Tibial nerve (tissue), 4 donors: ENCODE results near the gene FANCC. TPM values are rescaled to one million over a fixed set of nuclear protein-coding genes. Genes with fewer than 3 reads are reported as not detected.

Experiments
- DNase-seq, 2 donors: peaks; one replicate each; pipeline ENCODE4 v3.0.0-alpha.2; 2019; ENCODE audit warnings: low spot score in 2 of 2
- H3K27ac ChIP-seq, 4 donors: fragments of 200-600 bp; sonication (generic) in 3 of 4; one replicate each; pipeline ENCODE4 v1.5.1; 2017 to 2019; ENCODE audit warnings: mild to moderate bottlenecking in 1 of 4
- H3K27me3 ChIP-seq, 2 donors: fragments of 200-600 bp; sonication (generic) in 1 of 2; one replicate each; pipeline versions ENCODE4 v1.5.1 to v1.6.0; 2017 to 2019
- H3K36me3 ChIP-seq, 3 donors: fragments of 200-600 bp; sonication (generic); one replicate each; pipeline ENCODE4 v1.5.1; 2018 to 2019
- H3K4me1 ChIP-seq, 4 donors: fragments of 200-600 bp; sonication (generic) in 3 of 4; one replicate each; pipeline ENCODE4 v1.5.1; 2017 to 2019
- H3K4me3 ChIP-seq, 4 donors: fragments of 200-600 bp; sonication (generic) in 3 of 4; one replicate each; pipeline ENCODE4 v1.5.1; 2017 to 2019; ENCODE audit warnings: mild to moderate bottlenecking in 1 of 4, moderate library complexity in 1 of 4
- H3K9me3 ChIP-seq, 4 donors: fragments of 200-600 bp; sonication (generic) in 3 of 4; one replicate each; pipeline ENCODE4 v1.5.1; 2017 to 2019
- CTCF ChIP-seq, 5 experiments: fragments of 200-600 bp in 3 of 5; fragments of 450-650 bp in 2 of 5; sonication (generic) in 3 of 5; IDR thresholded peaks; one replicate each; pipeline ENCODE4 v1.5.1; 2016 to 2019; ENCODE audit warnings: antibody characterized with exemption in 5 of 5, mild to moderate bottlenecking in 3 of 5, moderate library complexity in 2 of 5
- EP300 ChIP-seq, 2 donors: sonication (generic); formaldehyde crosslinking; IDR thresholded peaks; one replicate each; pipeline ENCODE4 v1.6.1; 2017; ENCODE audit warnings: antibody characterized with exemption in 2 of 2, mild to moderate bottlenecking in 1 of 2
- POLR2A ChIP-seq, 2 donors: fragments of 450-650 bp; IDR thresholded peaks; one replicate each; pipeline ENCODE4 v1.6.1; 2017; ENCODE audit warnings: antibody characterized with exemption in 2 of 2, mild to moderate bottlenecking in 2 of 2, moderate library complexity in 2 of 2
- WGBS, 2 donors: methylation state at CpG; one replicate each; pipeline ENCODE4 v1.1.5; 2018; 5-methylcytosine and 5-hydroxymethylcytosine counted together
- total RNA-seq, 4 donors: library from RNA; depleted of rRNA; stranded (reverse); fragments of >200 nt; gene quantifications; one replicate each; pipeline ENCODE4 v1.1.0, GENCODE V29; 2016

Gene FANCC
- total RNA-seq, 4 donors from 2014 or later = 6.5 to 12.6 (median 10.2) TPM

- DNase-seq = no peak
- Histone ChIP-seq H3K4me1 (peaks cover 0 to 13% (median 4%) of the 10 kb centered on the region in 4 donors), H3K9me3 (peaks cover 0 to 3% (median 0%) of the 10 kb centered on the region in 4 donors), H3K27ac (no peak overlapping the region), H3K27me3 (no peaks in the 10 kb centered on the region), H3K36me3 (no peaks in the 10 kb centered on the region), H3K4me3 (no peak overlapping the region)
- TF ChIP-seq POLR2A (IDR thresholded peaks at IDR 0.05) = no peak
- TF ChIP-seq CTCF (IDR thresholded peaks at IDR 0.05) = no peak
- no peak for TF ChIP-seq EP300 (IDR thresholded peaks at IDR 0.05)
- 72 to 79% methylated on average over 1 of the region's 1 CpG for WGBS, 2 donors
These were observed 55.6 kb downstream of the FANCC start for GRCh38 chr9:95261890-95262289.

- H3K4me3 ChIP-seq = no peak overlapping the region
- no peak for TF ChIP-seq POLR2A (IDR thresholded peaks at IDR 0.05)
- no peak for TF ChIP-seq EP300 (IDR thresholded peaks at IDR 0.05)
- TF ChIP-seq CTCF (IDR thresholded peaks at IDR 0.05) = no peak
- H3K27me3 ChIP-seq = no peaks in the 10 kb centered on the region
- no peaks in the 10 kb centered on the region for H3K9me3 ChIP-seq
- peaks cover 0 to 14% (median 0%) of the 10 kb centered on the region in 4 donors for H3K4me1 ChIP-seq
- no peak overlapping the region for H3K27ac ChIP-seq
- no peak for DNase-seq
- WGBS, 2 donors = 53 to 54% methylated on average over 9 of the region's 9 CpGs
- H3K36me3 ChIP-seq = peaks cover 0 to 29% (median 0%) of the 10 kb centered on the region in 3 donors
These were observed 66.9 kb downstream of the FANCC start for GRCh38 chr9:95250462-95251221.

GRCh38 chr9:95249986-95250385, 67.5 kb downstream of the FANCC start:
- H3K9me3 ChIP-seq = no peaks in the 10 kb centered on the region
- H3K27ac ChIP-seq = no peak overlapping the region
- H3K4me3 ChIP-seq = no peak overlapping the region
- TF ChIP-seq POLR2A (IDR thresholded peaks at IDR 0.05) (no peak), CTCF (IDR thresholded peaks at IDR 0.05) (no peak), EP300 (IDR thresholded peaks at IDR 0.05) (no peak)
- peaks cover 0 to 30% (median 0%) of the 10 kb centered on the region in 3 donors for H3K36me3 ChIP-seq
- whole genome bisulfite sequencing, 2 donors = 80 to 83% methylated on average over 2 of the region's 2 CpGs
- H3K27me3 ChIP-seq = no peaks in the 10 kb centered on the region
- H3K4me1 ChIP-seq = peaks cover 0 to 14% (median 0%) of the 10 kb centered on the region in 4 donors
- no peak for DNase-seq

GRCh38 chr9:95246547-95246946, 71.0 kb downstream of the FANCC start:
- no peaks in the 10 kb centered on the region for H3K27me3 ChIP-seq
- no peak overlapping the region for H3K4me3 ChIP-seq
- H3K9me3 ChIP-seq = no peaks in the 10 kb centered on the region
- peaks cover 0 to 19% (median 0%) of the 10 kb centered on the region in 3 donors for H3K36me3 ChIP-seq
- 93 to 96% methylated on average over 1 of the region's 1 CpG for WGBS, 2 donors
- no peak for DNase-seq
- peaks cover 0 to 14% (median 0%) of the 10 kb centered on the region in 4 donors for H3K4me1 ChIP-seq
- H3K27ac ChIP-seq = no peak overlapping the region
- no peak for TF ChIP-seq CTCF (IDR thresholded peaks at IDR 0.05)
- no peak for TF ChIP-seq EP300 (IDR thresholded peaks at IDR 0.05)
- no peak for TF ChIP-seq POLR2A (IDR thresholded peaks at IDR 0.05)

- Histone ChIP-seq H3K9me3 (no peaks in the 10 kb centered on the region), H3K36me3 (peaks cover 0 to 24% (median 0%) of the 10 kb centered on the region in 3 donors), H3K4me1 (no peaks in the 10 kb centered on the region), H3K27me3 (no peaks in the 10 kb centered on the region), H3K4me3 (no peak overlapping the region), H3K27ac (no peak overlapping the region)
- DNase-seq = no peak
- TF ChIP-seq POLR2A (IDR thresholded peaks at IDR 0.05) (no peak), CTCF (IDR thresholded peaks at IDR 0.05) (no peak), EP300 (IDR thresholded peaks at IDR 0.05) (no peak)
These were observed 74.9 kb downstream of the FANCC start for GRCh38 chr9:95242613-95243012.
